Keratinocyte (primary cell): Measurements from ENCODE around the gene DLG2. TPM values are rescaled to one million over a fixed set of nuclear protein-coding genes. Genes with fewer than 3 reads are reported as not detected.

Experiments
- DNase-seq: peaks from one replicate; pipeline ENCODE4 v3.0.0-alpha.2; 2011; ENCODE audit warnings: low read depth, missing footprints, low spot score
- FAIRE-seq: peaks from 2 replicates; lab custom pipeline; 2011; peaks lifted over from hg19 to GRCh38; lab: Jason Lieb, UNC
- H2AFZ ChIP-seq: 2 replicates; pipeline ENCODE4 v1.6.0; 2012; ENCODE audit warnings: low read length, control low read depth, inconsistent platforms; ENCODE audit not compliant: control insufficient read depth
- H3K27ac ChIP-seq: 2 replicates; pipeline ENCODE4 v1.5.1; 2011; ENCODE audit warnings: low read length; ENCODE audit not compliant: control insufficient read depth, insufficient read depth
- H3K27me3 ChIP-seq: 3 replicates; pipeline ENCODE4 v1.6.0; 2011; ENCODE audit warnings: low read length; ENCODE audit not compliant: control insufficient read depth, insufficient read depth; ENCODE audit errors: extremely low read depth
- H3K36me3 ChIP-seq, 2 experiments: 2 replicates in 1 of 2; 3 replicates in 1 of 2; pipeline ENCODE4 v1.5.1; 2011; ENCODE audit warnings: low read length in 2 of 2, mild to moderate bottlenecking in 1 of 2; ENCODE audit not compliant: control insufficient read depth in 2 of 2, insufficient read depth in 2 of 2; ENCODE audit errors: extremely low read depth in 1 of 2
- H3K4me1 ChIP-seq: 3 replicates; pipeline ENCODE4 v1.5.1; 2011; ENCODE audit warnings: low read length; ENCODE audit not compliant: control insufficient read depth, insufficient read depth; ENCODE audit errors: extremely low read depth
- H3K4me2 ChIP-seq: 3 replicates; pipeline ENCODE4 v1.6.0; 2011; ENCODE audit warnings: low read depth, low read length; ENCODE audit not compliant: control insufficient read depth, insufficient read depth; ENCODE audit errors: extremely low read depth
- H3K4me3 ChIP-seq, 3 experiments: fragments of 200-600 bp in 1 of 3; sonication (generic) in 1 of 3; 2 replicates in 2 of 3; 3 replicates in 1 of 3; pipeline ENCODE4 v1.5.1; 2011 to 2016; ENCODE audit warnings: low read length in 3 of 3, mild to moderate bottlenecking in 3 of 3, control low read depth in 2 of 3, inconsistent platforms in 1 of 3, low read depth in 1 of 3, mixed read lengths in 1 of 3, mixed run types in 1 of 3, moderate library complexity in 1 of 3; ENCODE audit not compliant: control insufficient read depth in 2 of 3, insufficient read depth in 2 of 3; ENCODE audit errors: extremely low read depth in 1 of 3
- H3K79me2 ChIP-seq: 2 replicates; pipeline ENCODE4 v1.6.0; 2012; ENCODE audit warnings: low read length; ENCODE audit not compliant: control insufficient read depth, insufficient read depth
- H3K9ac ChIP-seq: 3 replicates; pipeline ENCODE4 v1.6.0; 2011; ENCODE audit warnings: low read length; ENCODE audit not compliant: control insufficient read depth, insufficient read depth; ENCODE audit errors: extremely low read depth
- H3K9me1 ChIP-seq: 3 replicates; pipeline ENCODE4 v1.6.0; 2011; ENCODE audit warnings: low read length; ENCODE audit not compliant: control insufficient read depth, insufficient read depth; ENCODE audit errors: extremely low read depth
- H3K9me3 ChIP-seq: 2 replicates; pipeline ENCODE4 v1.5.1; 2012; ENCODE audit warnings: low read depth, low read length; ENCODE audit not compliant: control insufficient read depth
- H4K20me1 ChIP-seq: 3 replicates; pipeline ENCODE4 v1.6.0; 2011; ENCODE audit warnings: low read length; ENCODE audit not compliant: control insufficient read depth, insufficient read depth; ENCODE audit errors: extremely low read depth
- EZH2 ChIP-seq: IDR thresholded peaks from one replicate; pipeline ENCODE4 v1.6.1; 2012; ENCODE audit warnings: inconsistent platforms, mild to moderate bottlenecking, low read length, moderate library complexity
- dilution Hi-C: fragments of 300-500 bp; cut with MboI; formaldehyde crosslinking; loops from one replicate; pipeline ENCODE4 v1.7.0; 2020; ENCODE audit warnings: low sequenced_read_pairs; ENCODE audit not compliant: extremely low pct_ligation_motif_present
- polyA plus RNA-seq, 5 experiments: library from polyadenylated mRNA; depleted of rRNA in 3 of 5; stranded (reverse) in 3 of 5; stranded (forward) in 1 of 5; unstranded in 1 of 5; fragments of >200 nt; gene quantifications; 1 replicate in 1 of 5; 2 replicates in 3 of 5; 3 replicates in 1 of 5; pipeline versions ENCODE4 v1.2.1 to v1.2.3, GENCODE V29; 2011 to 2012; ENCODE audit warnings: missing spikeins in 2 of 5, low read depth in 1 of 5, low replicate concordance in 1 of 5
- TF ChIP-seq, protein P1 (sequence below), 3 experiments: IDR thresholded peaks in 1 of 3; conservative IDR thresholded peaks in 1 of 3; optimal IDR thresholded peaks in 1 of 3; 2 replicates in 2 of 3; 3 replicates in 1 of 3; pipeline versions ENCODE3 to v1.5.1; 2011; ENCODE audit warnings: low read length in 3 of 3, mild to moderate bottlenecking in 3 of 3, moderate library complexity in 2 of 3, control low read depth in 1 of 3, inconsistent platforms in 1 of 3; ENCODE audit not compliant: insufficient read depth in 2 of 3; ENCODE audit errors: extremely low read depth in 1 of 3

DLG2 gene
- polyA plus RNA-seq, 1 donor (not counting 4 experiments of a cell fraction or from before 2014, with no cell fraction given), result 0.55 TPM

DNA sequence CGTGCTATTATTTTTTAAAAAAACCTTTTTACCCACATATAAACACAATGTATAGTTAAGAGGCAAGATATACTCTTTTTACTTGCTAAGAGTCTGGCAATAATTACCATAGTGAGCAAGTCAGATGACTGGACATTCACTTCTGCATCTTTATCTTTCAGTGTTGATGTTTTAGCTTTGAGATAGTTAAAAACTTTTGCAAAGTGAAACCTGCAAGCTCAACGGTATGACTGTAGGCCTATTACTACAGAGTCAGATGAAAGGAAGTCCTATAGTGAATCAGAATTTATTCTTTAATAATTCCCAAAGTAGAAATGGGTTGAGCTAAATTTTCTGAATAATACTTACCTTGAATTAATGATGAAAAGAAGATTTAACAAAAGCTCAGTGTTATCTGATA lies 2104.2 kb downstream of the DLG2 start:
- dilution Hi-C loops, result no loop called here
- Histone ChIP-seq H2AFZ (no peak overlapping the region), H3K79me2 (no peaks in the 10 kb centered on the region), H3K4me1 (no peaks in the 10 kb centered on the region), H3K27ac (no peak overlapping the region), H3K9ac (no peak overlapping the region), H3K4me3 (no peak overlapping the region), H3K4me2 (no peak overlapping the region), H3K9me1 (no peaks in the 10 kb centered on the region), H3K27me3 (no peaks in the 10 kb centered on the region), H4K20me1 (no peaks in the 10 kb centered on the region), H3K9me3 (no peaks in the 10 kb centered on the region), H3K36me3 (no peaks in the 10 kb centered on the region)
- DNase-seq, result no peak
- TF ChIP-seq EZH2, result no peak
- TF ChIP-seq, protein P1, sequence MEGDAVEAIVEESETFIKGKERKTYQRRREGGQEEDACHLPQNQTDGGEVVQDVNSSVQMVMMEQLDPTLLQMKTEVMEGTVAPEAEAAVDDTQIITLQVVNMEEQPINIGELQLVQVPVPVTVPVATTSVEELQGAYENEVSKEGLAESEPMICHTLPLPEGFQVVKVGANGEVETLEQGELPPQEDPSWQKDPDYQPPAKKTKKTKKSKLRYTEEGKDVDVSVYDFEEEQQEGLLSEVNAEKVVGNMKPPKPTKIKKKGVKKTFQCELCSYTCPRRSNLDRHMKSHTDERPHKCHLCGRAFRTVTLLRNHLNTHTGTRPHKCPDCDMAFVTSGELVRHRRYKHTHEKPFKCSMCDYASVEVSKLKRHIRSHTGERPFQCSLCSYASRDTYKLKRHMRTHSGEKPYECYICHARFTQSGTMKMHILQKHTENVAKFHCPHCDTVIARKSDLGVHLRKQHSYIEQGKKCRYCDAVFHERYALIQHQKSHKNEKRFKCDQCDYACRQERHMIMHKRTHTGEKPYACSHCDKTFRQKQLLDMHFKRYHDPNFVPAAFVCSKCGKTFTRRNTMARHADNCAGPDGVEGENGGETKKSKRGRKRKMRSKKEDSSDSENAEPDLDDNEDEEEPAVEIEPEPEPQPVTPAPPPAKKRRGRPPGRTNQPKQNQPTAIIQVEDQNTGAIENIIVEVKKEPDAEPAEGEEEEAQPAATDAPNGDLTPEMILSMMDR (optimal IDR thresholded peaks at IDR 0.05 in 1 of 3, IDR thresholded peaks at IDR 0.05 in 1 of 3, conservative IDR thresholded peaks at IDR 0.05 in 1 of 3; ENCODE audit: extremely low read depth in 1 of 3, insufficient read depth in 2 of 3, low read length in 3 of 3), result no peak
- no peak for FAIRE-seq

DNA sequence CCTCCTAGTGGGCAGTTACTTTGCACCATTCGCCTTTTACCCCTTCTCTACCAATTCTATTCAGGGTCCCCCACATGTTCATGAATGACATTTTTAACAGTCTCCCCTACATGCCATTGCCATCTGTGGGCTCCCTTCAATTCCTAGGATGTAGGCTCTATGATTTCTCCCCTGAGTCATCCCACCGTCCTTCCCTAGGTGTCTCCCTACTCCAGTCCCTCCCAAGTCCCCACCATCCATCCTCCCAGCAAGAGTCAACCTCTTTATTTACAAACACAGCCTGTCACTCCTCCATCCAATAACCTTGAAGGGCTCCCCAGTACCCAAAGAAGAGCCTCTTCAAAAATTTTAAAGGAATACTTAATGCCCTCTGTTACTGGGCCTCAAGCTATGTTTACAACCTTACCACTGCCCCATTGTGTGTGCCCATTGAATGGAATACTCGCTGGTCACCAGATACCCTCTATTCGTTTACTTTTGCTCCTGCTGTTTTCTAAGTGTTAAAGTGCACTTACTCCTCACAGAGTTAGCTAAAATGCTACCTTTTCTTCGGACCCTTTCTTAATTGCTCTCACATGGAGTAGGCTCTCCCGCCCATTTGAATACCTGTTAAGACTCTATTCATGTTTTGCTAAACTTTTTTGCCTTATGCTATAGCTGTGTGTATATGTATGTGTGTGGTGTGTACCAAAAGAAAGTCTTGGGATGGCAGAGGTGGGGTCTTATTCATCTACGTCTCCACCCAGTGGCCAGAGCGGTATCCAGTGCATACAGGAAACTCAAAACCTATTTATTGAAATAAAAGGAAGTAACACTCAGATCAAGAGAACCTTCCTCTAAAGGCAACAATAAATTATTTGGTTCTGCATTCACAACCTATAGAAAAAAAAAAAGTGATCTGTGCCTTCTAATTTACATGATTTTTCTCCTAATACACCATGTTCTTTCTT lies 2105.2 kb downstream of the DLG2 start:
- Histone ChIP-seq H3K27me3 (no peaks in the 10 kb centered on the region), H3K79me2 (no peaks in the 10 kb centered on the region), H3K9me1 (no peaks in the 10 kb centered on the region), H3K9ac (no peak overlapping the region), H3K27ac (no peak overlapping the region), H3K36me3 (no peaks in the 10 kb centered on the region), H2AFZ (no peak overlapping the region), H4K20me1 (no peaks in the 10 kb centered on the region), H3K4me3 (no peak overlapping the region), H3K9me3 (no peaks in the 10 kb centered on the region), H3K4me2 (no peak overlapping the region), H3K4me1 (no peaks in the 10 kb centered on the region)
- TF ChIP-seq, protein P1 (optimal IDR thresholded peaks at IDR 0.05 in 1 of 3, IDR thresholded peaks at IDR 0.05 in 1 of 3, conservative IDR thresholded peaks at IDR 0.05 in 1 of 3; ENCODE audit: extremely low read depth in 1 of 3, insufficient read depth in 2 of 3, low read length in 3 of 3), result peak in 2 of 3 experiments; percentile 47 to 63
- no peak for TF ChIP-seq EZH2
- no peak for DNase-seq
- no peak for FAIRE-seq
- dilution Hi-C loops, result no loop called here
